Measurements from ENCODE around the gene HSD11B1L. TPM values are rescaled to one million over a fixed set of nuclear protein-coding genes. Genes with fewer than 3 reads are reported as not detected.

Gene HSD11B1L
- total RNA-seq, 4 donors from 2014 or later: 1.9 to 9.4 (median 8.3) TPM

- 79 to 92% methylated on average over 6 to 7 of the region's 10 CpGs for WGBS, 2 donors
- Histone ChIP-seq H3K9me3 (no peaks in the 10 kb centered on the region), H3K4me1 (no peaks in the 10 kb centered on the region), H3K36me3 (peaks cover 50 to 93% (median 80%) of the 10 kb centered on the region in 3 donors), H3K4me3 (no peak overlapping the region), H3K27ac (no peak overlapping the region), H3K27me3 (no peaks in the 10 kb centered on the region)
- intact Hi-C loops (cut with DNase I): no loop called here
- DNase-seq: no peak
- TF ChIP-seq, protein P1, sequence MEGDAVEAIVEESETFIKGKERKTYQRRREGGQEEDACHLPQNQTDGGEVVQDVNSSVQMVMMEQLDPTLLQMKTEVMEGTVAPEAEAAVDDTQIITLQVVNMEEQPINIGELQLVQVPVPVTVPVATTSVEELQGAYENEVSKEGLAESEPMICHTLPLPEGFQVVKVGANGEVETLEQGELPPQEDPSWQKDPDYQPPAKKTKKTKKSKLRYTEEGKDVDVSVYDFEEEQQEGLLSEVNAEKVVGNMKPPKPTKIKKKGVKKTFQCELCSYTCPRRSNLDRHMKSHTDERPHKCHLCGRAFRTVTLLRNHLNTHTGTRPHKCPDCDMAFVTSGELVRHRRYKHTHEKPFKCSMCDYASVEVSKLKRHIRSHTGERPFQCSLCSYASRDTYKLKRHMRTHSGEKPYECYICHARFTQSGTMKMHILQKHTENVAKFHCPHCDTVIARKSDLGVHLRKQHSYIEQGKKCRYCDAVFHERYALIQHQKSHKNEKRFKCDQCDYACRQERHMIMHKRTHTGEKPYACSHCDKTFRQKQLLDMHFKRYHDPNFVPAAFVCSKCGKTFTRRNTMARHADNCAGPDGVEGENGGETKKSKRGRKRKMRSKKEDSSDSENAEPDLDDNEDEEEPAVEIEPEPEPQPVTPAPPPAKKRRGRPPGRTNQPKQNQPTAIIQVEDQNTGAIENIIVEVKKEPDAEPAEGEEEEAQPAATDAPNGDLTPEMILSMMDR (IDR thresholded peaks at IDR 0.05): no peak
- TF ChIP-seq POLR2A (IDR thresholded peaks at IDR 0.05): no peak
These were observed 28.6 kb upstream of the HSD11B1L start for GRCh38 chr19:5652261-5652660.

DNA sequence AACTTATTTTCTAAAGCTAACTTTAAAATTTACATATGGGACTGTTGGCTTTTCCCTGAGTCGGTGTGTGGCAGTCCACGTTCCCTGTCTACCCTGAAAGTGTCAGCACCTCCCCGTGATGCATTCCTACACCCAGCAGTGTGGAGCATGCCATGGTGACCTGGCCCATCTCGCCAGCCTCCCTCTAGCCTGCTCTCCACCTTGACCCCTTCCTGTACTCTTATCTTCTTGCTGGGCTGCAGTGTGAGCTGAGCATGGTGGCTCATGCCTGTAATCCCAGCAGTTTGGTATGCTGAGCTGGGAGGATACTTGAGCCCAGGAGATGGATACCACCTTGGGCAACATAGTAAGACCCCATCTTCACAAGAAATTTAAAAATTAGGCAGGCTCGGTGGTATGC lies 25.9 kb upstream of the HSD11B1L start:
- intact Hi-C loops (cut with DNase I): no loop called here
- DNase-seq: no peak
- H3K4me1 ChIP-seq: no peaks in the 10 kb centered on the region
- H3K9me3 ChIP-seq: no peaks in the 10 kb centered on the region
- H3K36me3 ChIP-seq: peaks cover 57 to 100% (median 88%) of the 10 kb centered on the region in 3 donors
- no peaks in the 10 kb centered on the region for H3K27me3 ChIP-seq
- 90 to 91% methylated on average over 5 of the region's 5 CpGs for WGBS, 2 donors
- no peak overlapping the region for H3K4me3 ChIP-seq
- H3K27ac ChIP-seq: no peak overlapping the region
- TF ChIP-seq, protein P1 (IDR thresholded peaks at IDR 0.05): no peak
- TF ChIP-seq POLR2A (IDR thresholded peaks at IDR 0.05): no peak

DNA sequence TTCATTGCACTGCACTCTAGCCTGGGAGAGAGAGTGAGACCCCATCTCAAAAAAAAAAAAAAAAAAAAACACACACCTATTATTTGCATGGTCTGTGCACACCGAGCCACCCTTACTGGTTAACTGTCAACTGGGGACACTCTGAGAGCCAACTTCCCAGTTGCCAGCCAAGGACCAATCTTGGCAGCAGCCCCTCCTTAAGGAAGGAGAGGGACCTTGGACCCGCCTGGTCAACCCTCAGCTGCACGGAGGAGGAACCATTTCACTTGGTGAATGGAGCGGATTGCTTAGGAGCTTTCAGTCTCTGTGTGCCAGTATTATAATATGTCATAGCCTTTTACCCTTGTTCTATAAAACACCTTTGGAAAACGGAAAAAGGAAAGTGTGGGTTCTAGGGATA lies 25.4 kb upstream of the HSD11B1L start:
- H3K27ac ChIP-seq: no peak overlapping the region
- 91% methylated on average over 5 of the region's 5 CpGs for WGBS, 2 donors
- DNase-seq: no peak

GRCh38 chr19:5661483-5661882 lies 19.3 kb upstream of the HSD11B1L start:
- no peak for DNase-seq
- TF ChIP-seq POLR2A (IDR thresholded peaks at IDR 0.05): no peak
- TF ChIP-seq, protein P1 (IDR thresholded peaks at IDR 0.05): no peak
- H3K27me3 ChIP-seq: no peaks in the 10 kb centered on the region
- H3K9me3 ChIP-seq: no peaks in the 10 kb centered on the region
- 96 to 98% methylated on average over 12 to 23 of the region's 42 CpGs for WGBS, 2 donors
- H3K4me1 ChIP-seq: no peaks in the 10 kb centered on the region
- no peak overlapping the region for H3K27ac ChIP-seq
- peaks cover 63 to 100% (median 88%) of the 10 kb centered on the region in 3 donors for H3K36me3 ChIP-seq
- intact Hi-C loops (cut with DNase I): no loop called here
- no peak overlapping the region for H3K4me3 ChIP-seq

More for the DNA sequence above, 25.4 kb upstream of the HSD11B1L start:
- Histone ChIP-seq H3K4me1 (no peaks in the 10 kb centered on the region), H3K27me3 (no peaks in the 10 kb centered on the region), H3K4me3 (no peak overlapping the region), H3K36me3 (peaks cover 53 to 100% (median 83%) of the 10 kb centered on the region in 3 donors), H3K9me3 (no peaks in the 10 kb centered on the region)
- TF ChIP-seq, protein P1 (IDR thresholded peaks at IDR 0.05): no peak
- TF ChIP-seq POLR2A (IDR thresholded peaks at IDR 0.05): no peak
- intact Hi-C loops (cut with DNase I): no loop called here

DNA sequence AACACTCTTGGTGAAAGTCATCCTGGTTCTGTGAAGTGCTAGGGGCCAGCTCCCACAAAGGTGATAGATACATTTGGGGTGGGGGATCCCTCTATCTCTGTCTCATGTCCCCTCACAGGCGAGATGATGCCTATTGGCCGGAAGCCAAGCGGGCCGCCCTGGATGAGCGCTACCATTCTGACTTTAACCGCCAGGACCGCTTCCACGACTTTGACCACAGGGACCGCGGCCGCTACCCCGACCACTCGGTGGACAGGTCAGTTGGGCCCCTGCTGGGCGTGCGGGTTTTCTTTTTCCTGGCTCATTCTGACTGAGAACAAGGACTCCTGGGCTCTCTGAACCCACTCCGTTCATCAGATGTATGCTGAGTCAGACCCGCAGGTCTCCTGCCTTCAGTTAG lies 16.9 kb upstream of the HSD11B1L start:
- Histone ChIP-seq H3K27me3 (no peaks in the 10 kb centered on the region), H3K27ac (no peak overlapping the region), H3K4me1 (no peaks in the 10 kb centered on the region), H3K4me3 (no peak overlapping the region), H3K36me3 (peaks cover 58 to 100% (median 88%) of the 10 kb centered on the region in 3 donors), H3K9me3 (no peaks in the 10 kb centered on the region)
- WGBS, 2 donors: 88 to 93% methylated on average over 9 to 17 of the region's 17 CpGs
- intact Hi-C loops (cut with DNase I): no loop called here
- TF ChIP-seq POLR2A (IDR thresholded peaks at IDR 0.05): no peak
- TF ChIP-seq, protein P1 (IDR thresholded peaks at IDR 0.05): no peak
- no peak for DNase-seq

Data from esophagus squamous epithelium (tissue), 5 donors.